Breast epithelium (tissue), 3 donors: ENCODE results near the gene MCU.

ENCODE experiments used
- CTCF ChIP-seq, 3 donors: fragments of 450-650 bp; IDR thresholded peaks; one replicate each; pipeline ENCODE4 v1.5.1; 2016 to 2017; ENCODE audit warnings: antibody characterized with exemption in 3 of 3, mild to moderate bottlenecking in 3 of 3, moderate library complexity in 3 of 3
- POLR2A ChIP-seq: fragments of 450-650 bp; IDR thresholded peaks from one replicate; pipeline ENCODE4 v1.6.1; 2016; ENCODE audit warnings: antibody characterized with exemption, mild to moderate bottlenecking, moderate library complexity

GRCh38 chr10:72783410-72783833 is 91.5 kb downstream of the MCU start:
- TF ChIP-seq POLR2A (no peak), CTCF (IDR thresholded peaks at IDR 0.05) (no peak)
